ENCODE measurements around the gene SIPA1L3. TPM values are rescaled to one million over a fixed set of nuclear protein-coding genes. Genes with fewer than 3 reads are reported as not detected.

The SIPA1L3 gene
- total RNA-seq, 6 donors from 2014 or later: 57.3 to 91.6 (median 69.4) TPM

DNA sequence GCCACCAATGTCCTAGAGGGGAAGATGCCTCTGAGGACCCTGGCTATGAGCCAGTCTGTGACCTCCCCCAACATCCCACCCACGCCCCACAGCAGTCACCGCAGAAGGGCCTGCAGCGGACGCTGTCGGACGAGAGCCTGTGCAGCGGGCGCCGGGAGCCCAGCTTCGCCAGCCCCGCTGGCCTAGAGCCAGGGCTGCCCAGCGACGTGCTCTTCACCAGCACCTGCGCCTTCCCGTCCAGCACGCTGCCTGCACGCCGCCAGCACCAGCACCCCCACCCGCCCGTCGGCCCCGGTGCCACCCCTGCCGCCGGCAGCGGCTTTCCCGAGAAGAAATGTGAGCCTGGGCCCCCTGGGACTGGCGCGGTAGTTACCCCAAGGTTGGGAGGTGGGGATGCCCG is 286.4 kb downstream of the SIPA1L3 start:
- Histone ChIP-seq H3K27ac (no peak overlapping the region), H3K4me3 (no peak overlapping the region), H3K9me3 (no peaks in the 10 kb centered on the region), H3K27me3 (no peaks in the 10 kb centered on the region), H3K36me3 (peaks cover 0 to 37% (median 22%) of the 10 kb centered on the region in 4 donors), H3K4me1 (no peaks in the 10 kb centered on the region)
- ATAC-seq (ENCODE audit: low FRiP score in 2 of 2): no peak
- no peak for TF ChIP-seq POLR2AphosphoS5 (IDR thresholded peaks at IDR 0.05)
- TF ChIP-seq CTCF (IDR thresholded peaks at IDR 0.05): no peak
- no peak for TF ChIP-seq EP300 (IDR thresholded peaks at IDR 0.05)
- no peak for TF ChIP-seq POLR2A (IDR thresholded peaks at IDR 0.05)
- WGBS, 2 donors: 83 to 90% methylated on average over 5 to 27 of the region's 29 CpGs
- DNase-seq: no peak

GRCh38 chr19:38194061-38194701 is 287.2 kb downstream of the SIPA1L3 start:
- H3K27me3 ChIP-seq: no peaks in the 10 kb centered on the region
- H3K4me1 ChIP-seq: no peaks in the 10 kb centered on the region
- 85 to 97% methylated on average over 13 of the region's 13 CpGs for WGBS, 2 donors
- peaks cover 0 to 41% (median 28%) of the 10 kb centered on the region in 4 donors for H3K36me3 ChIP-seq
- TF ChIP-seq POLR2A (IDR thresholded peaks at IDR 0.05): no peak
- no peak for TF ChIP-seq EP300 (IDR thresholded peaks at IDR 0.05)
- TF ChIP-seq CTCF (IDR thresholded peaks at IDR 0.05): no peak
- no peak for TF ChIP-seq POLR2AphosphoS5 (IDR thresholded peaks at IDR 0.05)
- ATAC-seq (ENCODE audit: low FRiP score in 2 of 2) (no peak), DNase-seq (no peak)
- H3K4me3 ChIP-seq: no peak overlapping the region
- no peak overlapping the region for H3K27ac ChIP-seq
- no peaks in the 10 kb centered on the region for H3K9me3 ChIP-seq

GRCh38 chr19:38195237-38195636 is 288.2 kb downstream of the SIPA1L3 start:
- H3K27me3 ChIP-seq: no peaks in the 10 kb centered on the region
- no peak overlapping the region for H3K27ac ChIP-seq
- TF ChIP-seq EP300 (IDR thresholded peaks at IDR 0.05) (no peak), POLR2AphosphoS5 (IDR thresholded peaks at IDR 0.05) (no peak), CTCF (IDR thresholded peaks at IDR 0.05) (no peak), POLR2A (IDR thresholded peaks at IDR 0.05) (no peak)
- no peak overlapping the region for H3K4me3 ChIP-seq
- H3K36me3 ChIP-seq: peaks cover 0 to 51% (median 30%) of the 10 kb centered on the region in 4 donors
- H3K9me3 ChIP-seq: no peaks in the 10 kb centered on the region
- 79 to 90% methylated on average over 7 to 10 of the region's 10 CpGs for WGBS, 2 donors
- DNase-seq: no peak
- ATAC-seq (ENCODE audit: low FRiP score in 2 of 2): no peak
- no peaks in the 10 kb centered on the region for H3K4me1 ChIP-seq

- peaks cover 0 to 62% (median 35%) of the 10 kb centered on the region in 4 donors for H3K36me3 ChIP-seq
- H3K4me1 ChIP-seq: no peaks in the 10 kb centered on the region
- TF ChIP-seq POLR2A (IDR thresholded peaks at IDR 0.05) (no peak), EP300 (IDR thresholded peaks at IDR 0.05) (no peak), POLR2AphosphoS5 (IDR thresholded peaks at IDR 0.05) (no peak), CTCF (IDR thresholded peaks at IDR 0.05) (no peak)
- H3K27ac ChIP-seq: no peak overlapping the region
- H3K4me3 ChIP-seq: no peak overlapping the region
- ATAC-seq (ENCODE audit: low FRiP score in 2 of 2) (no peak), DNase-seq (no peak)
- no peaks in the 10 kb centered on the region for H3K9me3 ChIP-seq
- H3K27me3 ChIP-seq: no peaks in the 10 kb centered on the region
- WGBS, 2 donors: 87 to 88% methylated on average over 13 of the region's 13 CpGs
Measured at GRCh38 chr19:38196245-38196837, 289.3 kb downstream of the SIPA1L3 start.

Measured in upper lobe of left lung (tissue), 6 donors.